Measurements from ENCODE around the gene AZIN2. TPM values are rescaled to one million over a fixed set of nuclear protein-coding genes. Genes with fewer than 3 reads are reported as not detected.

Gene AZIN2
- total RNA-seq, 1 donor from 2014 or later: 5.7 TPM

DNA sequence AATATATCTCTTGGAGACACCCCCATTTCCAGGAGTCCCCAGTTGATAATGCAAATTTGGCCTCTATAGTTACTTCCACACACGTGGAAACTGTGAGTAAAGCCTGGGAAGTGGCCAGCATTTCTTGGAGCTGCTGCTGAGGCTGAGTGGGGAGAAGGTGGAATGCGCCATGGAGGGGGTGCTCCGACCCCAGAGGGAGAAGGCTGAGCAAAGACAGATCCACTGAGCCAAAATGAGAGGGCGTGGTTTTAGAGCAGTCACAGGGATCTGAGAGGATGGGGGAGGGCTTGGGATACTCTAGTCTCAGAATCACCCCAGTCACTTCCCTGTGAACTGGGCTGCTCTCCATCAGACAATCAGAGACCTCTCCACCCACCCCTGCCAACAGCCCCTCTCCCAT, 62.2 kb downstream of the AZIN2 start:
- Histone ChIP-seq H3K4me3 (ENCODE audit: low read length in 3 of 3) (no peak overlapping the region), H3K36me3 (ENCODE audit: control insufficient read depth in 3 of 3, insufficient read depth in 3 of 3, low read length in 3 of 3) (peaks cover 11 to 15% (median 13%) of the 10 kb centered on the region in 3 donors), H3K9ac (ENCODE audit: low read depth in 1 of 3, low read length in 3 of 3) (peak overlapping the region in 1 of 3 donors; percentile 8), H3K27me3 (ENCODE audit: control insufficient read depth in 3 of 3, insufficient read depth in 3 of 3, low read length in 3 of 3) (no peaks in the 10 kb centered on the region), H3K27ac (ENCODE audit: low read depth, low read length) (peak overlapping the region; percentile 40), H3K4me1 (ENCODE audit: control insufficient read depth in 3 of 3, insufficient read depth in 3 of 3, low read length in 3 of 3) (peaks cover 3 to 14% (median 8%) of the 10 kb centered on the region in 3 donors), H3K9me3 (ENCODE audit: control insufficient read depth in 3 of 3, low read length in 3 of 3) (no peaks in the 10 kb centered on the region)

DNA sequence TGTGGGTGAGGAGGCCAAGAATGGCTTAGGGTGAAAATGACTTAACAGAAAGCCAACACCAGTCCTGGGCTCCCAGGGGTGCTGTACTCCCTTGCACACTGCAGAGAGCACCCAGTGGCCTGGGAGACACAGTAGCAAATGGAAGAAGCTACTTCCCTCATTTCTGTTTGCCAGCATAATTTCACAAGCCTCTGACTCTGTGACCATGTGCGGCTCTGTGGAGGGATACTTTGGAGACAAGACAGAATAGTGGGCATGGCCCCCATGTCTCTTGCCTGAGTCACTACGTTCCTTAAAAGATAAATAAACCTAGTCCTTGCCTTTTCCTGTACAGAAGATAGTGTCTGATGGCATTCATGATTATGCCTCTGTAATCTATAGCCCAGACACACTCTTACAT, 62.7 kb downstream of the AZIN2 start:
- H3K27ac ChIP-seq (ENCODE audit: low read depth, low read length): no peak overlapping the region
- H3K4me1 ChIP-seq (ENCODE audit: control insufficient read depth in 3 of 3, insufficient read depth in 3 of 3, low read length in 3 of 3): peaks cover 3 to 14% (median 8%) of the 10 kb centered on the region in 3 donors
- H3K9ac ChIP-seq (ENCODE audit: low read depth in 1 of 3, low read length in 3 of 3): no peak overlapping the region
- H3K36me3 ChIP-seq (ENCODE audit: control insufficient read depth in 3 of 3, insufficient read depth in 3 of 3, low read length in 3 of 3): peaks cover 11 to 15% (median 13%) of the 10 kb centered on the region in 3 donors
- H3K9me3 ChIP-seq (ENCODE audit: control insufficient read depth in 3 of 3, low read length in 3 of 3): no peaks in the 10 kb centered on the region
- no peaks in the 10 kb centered on the region for H3K27me3 ChIP-seq (ENCODE audit: control insufficient read depth in 3 of 3, insufficient read depth in 3 of 3, low read length in 3 of 3)
- H3K4me3 ChIP-seq (ENCODE audit: low read length in 3 of 3): no peak overlapping the region

DNA sequence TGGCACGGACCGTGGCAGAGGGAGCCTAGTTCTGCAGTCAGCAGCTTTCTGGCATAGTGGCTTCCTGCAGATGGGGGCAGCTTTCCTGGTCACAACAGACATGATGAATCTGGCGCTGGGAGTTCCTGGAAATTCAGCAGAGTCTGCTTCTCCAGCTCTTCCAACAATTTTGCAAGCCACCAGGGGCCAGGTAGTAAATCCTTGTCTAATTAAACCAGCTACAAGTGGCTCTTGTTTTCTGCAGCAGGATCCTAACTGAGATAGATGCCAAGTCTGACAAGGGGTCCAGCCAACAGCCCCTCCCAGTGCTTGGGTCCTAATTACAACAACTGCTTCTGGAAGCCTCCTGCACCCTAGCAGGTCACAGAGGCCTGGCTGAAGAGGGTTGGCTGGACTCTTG, 65.0 kb downstream of the AZIN2 start:
- Histone ChIP-seq H3K27ac (ENCODE audit: low read depth, low read length) (no peak overlapping the region), H3K36me3 (ENCODE audit: control insufficient read depth in 3 of 3, insufficient read depth in 3 of 3, low read length in 3 of 3) (peaks cover 11 to 15% (median 13%) of the 10 kb centered on the region in 3 donors), H3K4me1 (ENCODE audit: control insufficient read depth in 3 of 3, insufficient read depth in 3 of 3, low read length in 3 of 3) (peaks cover 3 to 20% (median 8%) of the 10 kb centered on the region in 3 donors), H3K9me3 (ENCODE audit: control insufficient read depth in 3 of 3, low read length in 3 of 3) (no peaks in the 10 kb centered on the region), H3K4me3 (ENCODE audit: low read length in 3 of 3) (no peak overlapping the region), H3K9ac (ENCODE audit: low read depth in 1 of 3, low read length in 3 of 3) (no peak overlapping the region), H3K27me3 (ENCODE audit: control insufficient read depth in 3 of 3, insufficient read depth in 3 of 3, low read length in 3 of 3) (no peaks in the 10 kb centered on the region)

DNA sequence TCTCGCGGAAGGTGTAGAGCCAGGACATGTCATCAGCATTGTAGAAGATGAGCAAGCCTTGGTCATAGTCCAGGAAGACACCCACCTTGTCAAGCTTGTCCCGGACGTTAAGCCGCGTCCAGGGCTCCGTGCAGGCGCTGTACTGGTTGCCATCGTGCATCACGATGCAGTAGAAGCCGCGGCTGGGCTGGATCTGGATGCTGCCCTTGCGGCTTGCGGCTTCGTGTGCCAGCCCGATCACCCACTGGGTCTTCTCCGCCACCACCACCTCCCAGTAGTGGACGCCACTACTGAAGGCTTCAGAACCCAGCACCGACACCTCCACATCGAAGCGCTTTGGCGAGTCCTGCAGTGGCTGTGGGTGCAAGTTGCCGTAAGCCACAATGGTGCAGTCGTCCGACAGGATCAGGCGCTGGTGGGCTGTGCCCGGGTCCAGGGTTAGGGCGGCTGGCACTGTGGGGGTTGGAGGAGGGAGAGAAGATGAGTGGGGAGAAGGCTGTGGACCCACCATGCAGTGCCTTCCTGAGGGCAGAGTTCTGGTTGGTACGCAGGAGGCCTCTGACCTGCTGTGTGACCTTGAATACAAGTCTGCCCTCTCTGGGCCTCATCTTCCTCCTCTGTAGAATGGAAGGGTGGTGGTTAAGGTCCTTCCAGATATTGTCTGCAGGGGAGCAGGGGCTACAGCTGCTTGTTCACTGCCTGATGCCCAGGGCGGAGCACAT, 66.5 kb downstream of the AZIN2 start:
- Histone ChIP-seq H3K4me1 (ENCODE audit: control insufficient read depth in 3 of 3, insufficient read depth in 3 of 3, low read length in 3 of 3) (peaks cover 6 to 24% (median 8%) of the 10 kb centered on the region in 3 donors), H3K9ac (ENCODE audit: low read depth in 1 of 3, low read length in 3 of 3) (no peak overlapping the region), H3K27ac (ENCODE audit: low read depth, low read length) (no peak overlapping the region), H3K27me3 (ENCODE audit: control insufficient read depth in 3 of 3, insufficient read depth in 3 of 3, low read length in 3 of 3) (no peaks in the 10 kb centered on the region), H3K9me3 (ENCODE audit: control insufficient read depth in 3 of 3, low read length in 3 of 3) (no peaks in the 10 kb centered on the region), H3K4me3 (ENCODE audit: low read length in 3 of 3) (no peak overlapping the region), H3K36me3 (ENCODE audit: control insufficient read depth in 3 of 3, insufficient read depth in 3 of 3, low read length in 3 of 3) (peaks cover 11 to 15% (median 13%) of the 10 kb centered on the region in 3 donors)

DNA sequence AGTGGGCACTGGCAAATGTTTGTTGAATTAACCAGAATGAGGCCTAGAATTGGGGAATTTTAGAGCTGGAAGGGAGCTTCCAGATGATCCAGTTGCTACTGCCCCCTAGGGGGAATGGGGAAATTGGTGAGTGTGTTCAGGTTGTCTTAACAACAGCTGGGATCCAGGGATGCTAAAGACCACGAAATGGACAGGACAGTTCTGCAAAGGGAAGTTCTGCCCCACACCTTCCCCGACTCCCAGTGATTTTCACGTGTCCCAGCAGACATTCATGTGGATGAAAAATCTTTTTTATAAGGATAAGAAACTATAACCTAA, 67.0 kb downstream of the AZIN2 start:
- no peaks in the 10 kb centered on the region for H3K27me3 ChIP-seq (ENCODE audit: control insufficient read depth in 3 of 3, insufficient read depth in 3 of 3, low read length in 3 of 3)
- H3K27ac ChIP-seq (ENCODE audit: low read depth, low read length): no peak overlapping the region
- no peak overlapping the region for H3K9ac ChIP-seq (ENCODE audit: low read depth in 1 of 3, low read length in 3 of 3)
- no peak overlapping the region for H3K4me3 ChIP-seq (ENCODE audit: low read length in 3 of 3)
- no peaks in the 10 kb centered on the region for H3K9me3 ChIP-seq (ENCODE audit: control insufficient read depth in 3 of 3, low read length in 3 of 3)
- peaks cover 11 to 15% (median 13%) of the 10 kb centered on the region in 3 donors for H3K36me3 ChIP-seq (ENCODE audit: control insufficient read depth in 3 of 3, insufficient read depth in 3 of 3, low read length in 3 of 3)
- peaks cover 3 to 23% (median 11%) of the 10 kb centered on the region in 3 donors for H3K4me1 ChIP-seq (ENCODE audit: control insufficient read depth in 3 of 3, insufficient read depth in 3 of 3, low read length in 3 of 3)

DNA sequence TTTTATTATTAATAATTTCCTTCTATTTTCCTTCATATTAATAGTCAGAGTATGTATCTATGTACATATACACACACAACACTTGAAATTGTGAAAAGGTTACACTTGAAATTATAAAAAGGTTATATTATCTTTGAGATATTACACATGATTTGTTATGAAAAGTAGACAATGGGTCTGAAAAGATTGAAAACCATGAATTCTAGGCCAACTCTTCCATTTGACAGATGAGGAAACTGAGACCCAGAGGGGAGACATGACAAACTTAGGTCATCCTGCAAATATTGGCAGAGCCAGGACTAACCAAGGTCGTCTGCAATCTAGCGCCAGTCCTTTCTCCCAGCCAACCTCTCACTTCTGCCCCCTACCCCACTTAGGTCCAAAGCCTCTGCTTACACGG, 67.7 kb downstream of the AZIN2 start:
- Histone ChIP-seq H3K27me3 (ENCODE audit: control insufficient read depth in 3 of 3, insufficient read depth in 3 of 3, low read length in 3 of 3) (no peaks in the 10 kb centered on the region), H3K4me3 (ENCODE audit: low read length in 3 of 3) (no peak overlapping the region), H3K4me1 (ENCODE audit: control insufficient read depth in 3 of 3, insufficient read depth in 3 of 3, low read length in 3 of 3) (peaks cover 8 to 23% (median 10%) of the 10 kb centered on the region in 3 donors), H3K9ac (ENCODE audit: low read depth in 1 of 3, low read length in 3 of 3) (no peak overlapping the region), H3K27ac (ENCODE audit: low read depth, low read length) (no peak overlapping the region), H3K36me3 (ENCODE audit: control insufficient read depth in 3 of 3, insufficient read depth in 3 of 3, low read length in 3 of 3) (peaks cover 11 to 15% (median 13%) of the 10 kb centered on the region in 3 donors), H3K9me3 (ENCODE audit: control insufficient read depth in 3 of 3, low read length in 3 of 3) (no peaks in the 10 kb centered on the region)

DNA sequence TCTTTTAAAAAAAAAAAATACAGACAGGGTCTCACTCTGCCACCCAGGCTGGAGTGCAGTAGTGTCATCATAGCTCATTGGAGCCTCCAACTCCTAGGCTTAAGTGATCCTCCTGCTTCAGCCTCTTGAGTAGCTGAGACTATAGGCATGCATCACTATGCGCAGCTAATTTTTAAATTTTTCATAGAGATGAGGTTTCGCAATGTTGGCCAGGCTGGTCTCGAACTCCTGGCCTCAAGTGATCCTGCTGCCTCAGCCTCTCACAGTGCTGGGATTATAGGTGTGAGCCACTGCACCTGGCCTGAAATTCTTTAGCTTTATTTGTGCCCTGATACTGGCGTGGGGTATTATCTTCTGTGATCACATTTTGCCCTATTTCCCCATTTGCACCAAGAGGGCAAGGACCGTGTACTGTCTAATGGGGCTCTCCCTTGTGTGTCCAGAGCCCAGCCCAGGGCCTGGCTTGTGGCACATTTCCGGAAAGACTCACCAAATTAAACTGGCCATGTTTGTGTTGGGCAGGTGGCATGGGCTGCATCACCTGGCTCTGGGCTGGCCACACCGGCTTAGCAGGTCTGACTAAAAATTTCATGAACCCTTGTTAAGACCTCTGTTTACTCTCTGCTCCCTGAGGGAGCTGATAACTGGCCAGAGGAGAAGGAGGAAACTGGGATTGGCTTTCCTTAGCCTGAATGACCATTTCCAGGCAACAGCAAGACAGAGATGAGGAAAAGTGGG, 68.7 kb downstream of the AZIN2 start:
- no peaks in the 10 kb centered on the region for H3K9me3 ChIP-seq (ENCODE audit: control insufficient read depth in 3 of 3, low read length in 3 of 3)
- H3K27ac ChIP-seq (ENCODE audit: low read depth, low read length): no peak overlapping the region
- H3K36me3 ChIP-seq (ENCODE audit: control insufficient read depth in 3 of 3, insufficient read depth in 3 of 3, low read length in 3 of 3): peaks cover 11 to 15% (median 13%) of the 10 kb centered on the region in 3 donors
- H3K4me1 ChIP-seq (ENCODE audit: control insufficient read depth in 3 of 3, insufficient read depth in 3 of 3, low read length in 3 of 3): peaks cover 11 to 27% (median 12%) of the 10 kb centered on the region in 3 donors
- no peak overlapping the region for H3K9ac ChIP-seq (ENCODE audit: low read depth in 1 of 3, low read length in 3 of 3)
- H3K27me3 ChIP-seq (ENCODE audit: control insufficient read depth in 3 of 3, insufficient read depth in 3 of 3, low read length in 3 of 3): no peaks in the 10 kb centered on the region
- no peak overlapping the region for H3K4me3 ChIP-seq (ENCODE audit: low read length in 3 of 3)

DNA sequence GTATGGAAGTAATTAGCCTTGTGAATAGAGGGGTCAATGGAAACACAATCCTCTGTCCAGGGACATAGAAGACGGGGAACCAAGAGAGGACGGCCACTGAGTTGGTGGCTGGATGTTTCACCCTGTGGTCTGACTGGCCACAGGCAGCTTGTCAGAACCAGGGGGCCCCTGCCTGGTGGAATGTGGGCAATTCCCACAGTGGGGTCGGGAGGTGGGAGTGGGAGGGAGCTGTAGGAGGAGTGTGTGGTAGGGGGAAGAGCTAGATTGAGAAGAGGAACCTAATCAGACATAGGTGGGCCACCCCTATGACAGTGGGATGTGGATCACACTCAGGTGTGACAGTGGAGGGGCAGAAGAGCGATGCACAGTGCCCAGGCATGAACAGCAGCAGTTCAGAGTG, 69.6 kb downstream of the AZIN2 start:
- peak overlapping the region in 1 of 3 donors; percentile 25 for H3K9ac ChIP-seq (ENCODE audit: low read depth in 1 of 3, low read length in 3 of 3)
- H3K9me3 ChIP-seq (ENCODE audit: control insufficient read depth in 3 of 3, low read length in 3 of 3): no peaks in the 10 kb centered on the region
- H3K36me3 ChIP-seq (ENCODE audit: control insufficient read depth in 3 of 3, insufficient read depth in 3 of 3, low read length in 3 of 3): peaks cover 11 to 15% (median 13%) of the 10 kb centered on the region in 3 donors
- no peak overlapping the region for H3K27ac ChIP-seq (ENCODE audit: low read depth, low read length)
- H3K27me3 ChIP-seq (ENCODE audit: control insufficient read depth in 3 of 3, insufficient read depth in 3 of 3, low read length in 3 of 3): no peaks in the 10 kb centered on the region
- peaks cover 11 to 27% (median 12%) of the 10 kb centered on the region in 3 donors for H3K4me1 ChIP-seq (ENCODE audit: control insufficient read depth in 3 of 3, insufficient read depth in 3 of 3, low read length in 3 of 3)
- no peak overlapping the region for H3K4me3 ChIP-seq (ENCODE audit: low read length in 3 of 3)

DNA sequence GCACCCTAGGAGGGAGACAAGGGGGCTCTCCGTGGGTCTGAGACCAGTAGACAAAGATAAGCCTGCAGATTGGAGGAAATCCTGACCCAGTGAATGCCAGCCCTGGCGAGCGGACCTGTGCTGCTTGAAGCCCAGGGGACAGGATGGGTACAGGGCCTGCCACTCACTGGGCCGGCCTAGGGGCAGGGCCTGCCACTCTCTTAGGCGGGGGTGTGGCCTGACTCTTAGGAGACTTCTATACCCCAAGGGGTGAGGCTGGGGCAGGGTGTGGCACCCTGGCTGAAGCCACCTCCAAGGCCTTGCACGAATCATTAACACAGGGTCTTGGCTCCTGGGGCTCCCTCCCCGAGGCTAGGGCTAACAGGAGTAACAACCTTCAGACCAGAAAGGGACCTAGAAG, 70.2 kb downstream of the AZIN2 start:
- Histone ChIP-seq H3K27ac (ENCODE audit: low read depth, low read length) (no peak overlapping the region), H3K27me3 (ENCODE audit: control insufficient read depth in 3 of 3, insufficient read depth in 3 of 3, low read length in 3 of 3) (no peaks in the 10 kb centered on the region), H3K4me3 (ENCODE audit: low read length in 3 of 3) (no peak overlapping the region), H3K9me3 (ENCODE audit: control insufficient read depth in 3 of 3, low read length in 3 of 3) (no peaks in the 10 kb centered on the region), H3K4me1 (ENCODE audit: control insufficient read depth in 3 of 3, insufficient read depth in 3 of 3, low read length in 3 of 3) (peaks cover 14 to 29% (median 17%) of the 10 kb centered on the region in 3 donors), H3K9ac (ENCODE audit: low read depth in 1 of 3, low read length in 3 of 3) (no peak overlapping the region), H3K36me3 (ENCODE audit: control insufficient read depth in 3 of 3, insufficient read depth in 3 of 3, low read length in 3 of 3) (peaks cover 11 to 15% (median 13%) of the 10 kb centered on the region in 3 donors)

Data from skeletal muscle tissue (tissue), 4 donors.